HL-60 (cell line): Measurements from ENCODE around the gene SLC25A6.

Source experiments
- DNase-seq, 2 experiments: peaks; one replicate each; pipeline ENCODE4 v3.0.0-alpha.2; 2010 to 2020; ENCODE audit warnings: low read depth in 1 of 2, low spot score in 1 of 2
- H3K27ac ChIP-seq: fragments of 250-450 bp; sonication (Bioruptor Pico); replicated peaks from 2 replicates; pipeline ENCODE4 v1.5.1; 2020; ENCODE audit warnings: mild to moderate bottlenecking, moderate library complexity
- H3K27me3 ChIP-seq: fragments of 250-450 bp; sonication (Bioruptor Pico); 2 replicates; pipeline ENCODE4 v1.5.1; 2021; ENCODE audit warnings: mild to moderate bottlenecking, moderate library complexity; ENCODE audit not compliant: insufficient read depth, poor library complexity, severe bottlenecking
- H3K4me3 ChIP-seq: replicated peaks from 2 replicates; pipeline ENCODE4 v1.5.1; 2011; ENCODE audit warnings: mild to moderate bottlenecking, control low read depth, low read length; ENCODE audit not compliant: insufficient read depth
- CTCF ChIP-seq: IDR thresholded peaks from one replicate; pipeline ENCODE4 v1.5.1; 2011; ENCODE audit warnings: low read length, control low read depth, inconsistent platforms; ENCODE audit not compliant: insufficient read depth
- GABPA ChIP-seq: IDR thresholded peaks from 2 replicates; pipeline ENCODE4 v1.6.1; 2012; ENCODE audit warnings: low read depth
- POLR2AphosphoS5 ChIP-seq: IDR thresholded peaks from 2 replicates; pipeline ENCODE4 v1.6.1; 2012; ENCODE audit warnings: low read depth
- REST ChIP-seq: IDR thresholded peaks from 2 replicates; pipeline ENCODE4 v1.6.1; 2012; ENCODE audit warnings: low read depth; ENCODE audit not compliant: insufficient replicate concordance
- SPI1 ChIP-seq: IDR thresholded peaks from 2 replicates; pipeline ENCODE4 v1.6.1; 2012; ENCODE audit warnings: low read depth, mild to moderate bottlenecking, borderline replicate concordance

Gene SLC25A6

GRCh38 chrX:1360171-1360570, 31.7 kb downstream of the SLC25A6 start:
- DNase-seq = no peak
- TF ChIP-seq REST (no peak), POLR2AphosphoS5 (no peak), SPI1 (no peak), GABPA (no peak), CTCF (no peak)
- no peaks in the 10 kb centered on the region for H3K27me3 ChIP-seq
- H3K4me3 ChIP-seq = no peak overlapping the region
- no peak overlapping the region for H3K27ac ChIP-seq

- Histone ChIP-seq H3K4me3 (no peak overlapping the region), H3K27me3 (no peaks in the 10 kb centered on the region), H3K27ac (no peak overlapping the region)
- TF ChIP-seq CTCF = no peak
- TF ChIP-seq SPI1 = no peak
- no peak for TF ChIP-seq POLR2AphosphoS5
- TF ChIP-seq REST = no peak
- TF ChIP-seq GABPA = no peak
- no peak for DNase-seq
Observed at GRCh38 chrX:1359477-1359873, 32.4 kb downstream of the SLC25A6 start.

GRCh38 chrX:1358793-1359476, 33.0 kb downstream of the SLC25A6 start:
- TF ChIP-seq REST (no peak), POLR2AphosphoS5 (no peak), CTCF (no peak), GABPA (no peak), SPI1 (no peak)
- Histone ChIP-seq H3K27ac (no peak overlapping the region), H3K4me3 (no peak overlapping the region), H3K27me3 (no peaks in the 10 kb centered on the region)
- DNase-seq = no peak
